Mucosa of rectum (tissue), 2 donors: ENCODE results near the gene GTF2H1.
A peak's percentile ranks its signal among the peaks of the same experiment; 100 is the strongest.

Experiments used
- H3K27ac ChIP-seq, 2 donors: one replicate each; pipeline ENCODE4 v1.7.0; 2013; ENCODE audit warnings: inconsistent platforms in 2 of 2, low read depth in 2 of 2, low read length in 2 of 2
- H3K27me3 ChIP-seq, 2 donors: one replicate each; pipeline ENCODE4 v1.7.0; 2013; ENCODE audit warnings: low read length in 2 of 2; ENCODE audit not compliant: control insufficient read depth in 2 of 2, insufficient read depth in 2 of 2
- H3K36me3 ChIP-seq, 2 donors: one replicate each; pipeline ENCODE4 v1.7.0; 2013; ENCODE audit warnings: low read length in 2 of 2; ENCODE audit not compliant: control insufficient read depth in 2 of 2, insufficient read depth in 2 of 2
- H3K4me1 ChIP-seq, 2 donors: one replicate each; pipeline ENCODE4 v1.7.0; 2013; ENCODE audit warnings: low read length in 2 of 2, mild to moderate bottlenecking in 1 of 2; ENCODE audit not compliant: control insufficient read depth in 2 of 2, insufficient read depth in 2 of 2
- H3K4me3 ChIP-seq, 2 donors: one replicate each; pipeline ENCODE4 v1.7.0; 2013; ENCODE audit warnings: low read length in 2 of 2
- H3K9ac ChIP-seq, 2 donors: one replicate each; pipeline ENCODE4 v1.7.0; 2013; ENCODE audit warnings: low read length in 2 of 2, low read depth in 1 of 2, mild to moderate bottlenecking in 1 of 2
- H3K9me3 ChIP-seq, 2 donors: one replicate each; pipeline ENCODE4 v1.7.0; 2013; ENCODE audit warnings: low read length in 2 of 2; ENCODE audit not compliant: control insufficient read depth in 2 of 2
- donor health status: healthy.
- donor health status: Normal muscosa, but diverticular disease.

Gene GTF2H1

GRCh38 chr11:18369398-18369797 lies 47.0 kb downstream of the GTF2H1 start:
- Histone ChIP-seq H3K4me3 (no peak overlapping the region), H3K36me3 (peaks cover 16 to 17% of the 10 kb centered on the region in 2 donors), H3K4me1 (no peaks in the 10 kb centered on the region), H3K27me3 (no peaks in the 10 kb centered on the region), H3K27ac (no peak overlapping the region), H3K9me3 (no peaks in the 10 kb centered on the region), H3K9ac (no peak overlapping the region)

GRCh38 chr11:18371279-18371678 lies 48.9 kb downstream of the GTF2H1 start:
- Histone ChIP-seq H3K36me3 (peaks cover 2 to 6% of the 10 kb centered on the region in 2 donors), H3K9me3 (no peaks in the 10 kb centered on the region), H3K4me3 (no peak overlapping the region), H3K4me1 (no peaks in the 10 kb centered on the region), H3K27ac (no peak overlapping the region), H3K9ac (no peak overlapping the region), H3K27me3 (no peaks in the 10 kb centered on the region)

DNA sequence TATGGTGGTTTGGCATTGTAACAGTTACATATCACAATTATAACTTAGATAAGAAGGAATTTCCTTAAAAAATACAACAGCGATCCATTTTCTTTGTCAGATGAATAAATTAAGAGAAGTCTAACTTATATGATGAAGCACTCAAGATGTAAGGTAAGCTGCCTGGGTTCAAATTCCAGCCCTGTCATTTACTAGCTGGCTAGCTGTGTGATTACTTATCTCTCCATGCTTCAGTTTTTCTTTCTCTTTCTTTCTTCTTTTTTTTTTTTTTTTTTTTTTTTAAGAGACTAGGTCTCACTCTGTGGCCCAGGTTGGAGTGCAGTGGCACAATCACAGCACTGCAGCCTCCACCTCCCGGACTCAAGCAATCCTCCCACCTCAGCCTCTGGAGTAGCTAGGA lies 49.8 kb downstream of the GTF2H1 start:
- no peak overlapping the region for H3K4me3 ChIP-seq
- H3K36me3 ChIP-seq = peaks cover 0 to under 1% of the 10 kb centered on the region in 2 donors
- no peaks in the 10 kb centered on the region for H3K4me1 ChIP-seq
- H3K9me3 ChIP-seq = no peaks in the 10 kb centered on the region
- no peak overlapping the region for H3K9ac ChIP-seq
- H3K27me3 ChIP-seq = no peaks in the 10 kb centered on the region
- no peak overlapping the region for H3K27ac ChIP-seq

DNA sequence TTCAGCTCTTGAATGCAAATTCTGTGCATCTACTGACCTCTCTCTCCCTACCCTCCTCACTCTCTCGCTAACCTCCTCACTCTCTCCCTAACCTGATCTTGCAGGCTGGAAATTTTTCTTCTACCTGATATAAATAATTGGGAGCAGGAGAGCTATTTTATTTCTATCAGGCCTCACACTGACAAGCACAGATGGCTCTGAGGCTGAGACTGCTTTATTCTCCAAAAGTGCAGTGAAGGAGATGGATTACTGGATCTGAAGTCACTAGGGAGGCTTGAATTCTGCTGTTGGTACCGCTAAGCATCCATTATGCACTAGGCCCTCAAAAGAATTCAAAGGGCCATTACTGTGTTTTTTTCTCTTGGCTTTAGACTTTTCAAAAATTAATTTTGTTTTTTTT lies 52.6 kb downstream of the GTF2H1 start:
- no peak overlapping the region for H3K9ac ChIP-seq
- no peaks in the 10 kb centered on the region for H3K36me3 ChIP-seq
- H3K27me3 ChIP-seq = no peaks in the 10 kb centered on the region
- H3K27ac ChIP-seq = no peak overlapping the region
- H3K4me1 ChIP-seq = no peaks in the 10 kb centered on the region
- H3K9me3 ChIP-seq = no peaks in the 10 kb centered on the region
- no peak overlapping the region for H3K4me3 ChIP-seq

DNA sequence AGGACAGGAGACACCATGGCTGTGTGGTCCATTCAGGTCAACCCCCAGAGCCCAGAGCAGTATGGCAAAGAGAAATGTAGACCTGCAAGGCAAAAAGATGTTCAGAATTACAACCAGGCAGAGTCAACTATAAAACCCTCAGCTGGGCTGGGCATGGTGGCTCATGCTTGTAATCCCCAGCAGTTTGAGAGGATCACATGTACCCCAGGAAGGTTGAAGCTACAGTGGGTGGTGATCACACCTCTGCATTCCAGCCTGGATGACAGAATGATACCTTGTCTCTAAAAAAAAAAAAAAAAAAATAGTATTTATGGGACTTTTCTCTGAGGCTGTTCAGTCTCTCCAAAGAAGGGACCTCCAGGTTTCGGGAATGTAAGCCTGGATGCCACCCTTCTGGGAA lies 53.6 kb downstream of the GTF2H1 start:
- H3K27ac ChIP-seq = no peak overlapping the region
- no peaks in the 10 kb centered on the region for H3K9me3 ChIP-seq
- no peak overlapping the region for H3K4me3 ChIP-seq
- H3K27me3 ChIP-seq = no peaks in the 10 kb centered on the region
- no peaks in the 10 kb centered on the region for H3K36me3 ChIP-seq
- no peaks in the 10 kb centered on the region for H3K4me1 ChIP-seq
- no peak overlapping the region for H3K9ac ChIP-seq

GRCh38 chr11:18379201-18379600 lies 56.8 kb downstream of the GTF2H1 start:
- Histone ChIP-seq H3K9me3 (no peaks in the 10 kb centered on the region), H3K9ac (no peak overlapping the region), H3K4me1 (peaks cover 17% of the 10 kb centered on the region in 2 donors), H3K36me3 (no peaks in the 10 kb centered on the region), H3K4me3 (no peak overlapping the region), H3K27me3 (no peaks in the 10 kb centered on the region), H3K27ac (no peak overlapping the region)

- H3K27ac ChIP-seq = peak overlapping the region; percentile 99
- H3K36me3 ChIP-seq = no peaks in the 10 kb centered on the region
- H3K27me3 ChIP-seq = no peaks in the 10 kb centered on the region
- peak overlapping the region; percentile 51 to 56 for H3K4me3 ChIP-seq
- peak overlapping the region; percentile 54 to 73 for H3K9ac ChIP-seq
- peaks cover 23% of the 10 kb centered on the region in 2 donors for H3K4me1 ChIP-seq
- H3K9me3 ChIP-seq = no peaks in the 10 kb centered on the region
These were observed 61.2 kb downstream of the GTF2H1 start for GRCh38 chr11:18383388-18384156.

DNA sequence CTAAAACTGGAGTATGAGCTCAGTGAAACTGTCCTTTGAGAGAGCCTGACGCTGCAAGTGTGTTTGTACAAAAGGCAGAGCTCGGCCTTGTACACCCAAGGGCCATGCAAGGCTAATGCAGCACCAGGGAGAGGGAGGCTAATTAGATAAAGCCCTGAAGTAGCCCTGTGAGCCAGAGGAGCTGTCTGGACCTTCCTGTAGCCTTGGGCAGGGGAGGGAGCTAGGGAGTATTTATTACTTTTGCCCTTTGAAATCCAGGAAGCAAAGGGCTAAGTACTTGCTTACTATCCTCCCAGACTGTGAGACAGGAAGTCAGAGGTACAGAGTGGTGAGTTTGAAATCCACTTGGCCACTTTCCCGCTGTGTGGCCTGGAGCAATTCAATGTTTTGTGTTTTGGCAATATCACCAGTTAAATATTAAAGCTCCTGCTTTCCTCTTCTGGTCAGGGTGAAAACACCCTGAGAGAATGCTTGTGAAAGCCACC lies 61.8 kb downstream of the GTF2H1 start:
- no peaks in the 10 kb centered on the region for H3K9me3 ChIP-seq
- H3K27me3 ChIP-seq = no peaks in the 10 kb centered on the region
- peak overlapping the region; percentile 99 for H3K27ac ChIP-seq
- H3K36me3 ChIP-seq = no peaks in the 10 kb centered on the region
- peak overlapping the region; percentile 51 to 56 for H3K4me3 ChIP-seq
- peak overlapping the region; percentile 54 to 73 for H3K9ac ChIP-seq
- peaks cover 23% of the 10 kb centered on the region in 2 donors for H3K4me1 ChIP-seq

DNA sequence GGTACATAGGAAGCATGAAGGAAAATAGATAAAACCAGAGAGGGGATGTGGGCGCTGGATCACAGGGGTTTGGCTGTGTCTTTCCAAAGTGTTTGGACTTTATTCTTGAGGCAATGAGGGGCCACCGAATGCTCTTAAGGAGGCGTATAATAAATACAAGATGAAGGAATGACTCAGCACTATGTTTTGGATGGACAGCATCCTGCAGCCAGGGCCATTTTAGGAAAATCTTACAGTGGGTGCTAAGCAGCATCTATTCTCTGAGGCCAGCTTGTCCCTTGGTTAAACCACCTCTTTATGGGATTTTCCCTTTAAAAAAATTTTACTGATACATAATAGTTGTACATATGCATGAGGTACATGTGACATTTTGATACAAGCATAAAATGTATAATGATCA lies 67.7 kb downstream of the GTF2H1 start:
- H3K27me3 ChIP-seq = no peaks in the 10 kb centered on the region
- H3K9me3 ChIP-seq = no peaks in the 10 kb centered on the region
- no peak overlapping the region for H3K4me3 ChIP-seq
- no peak overlapping the region for H3K27ac ChIP-seq
- no peaks in the 10 kb centered on the region for H3K36me3 ChIP-seq
- no peak overlapping the region for H3K9ac ChIP-seq
- H3K4me1 ChIP-seq = peaks cover 5 to 6% of the 10 kb centered on the region in 2 donors

DNA sequence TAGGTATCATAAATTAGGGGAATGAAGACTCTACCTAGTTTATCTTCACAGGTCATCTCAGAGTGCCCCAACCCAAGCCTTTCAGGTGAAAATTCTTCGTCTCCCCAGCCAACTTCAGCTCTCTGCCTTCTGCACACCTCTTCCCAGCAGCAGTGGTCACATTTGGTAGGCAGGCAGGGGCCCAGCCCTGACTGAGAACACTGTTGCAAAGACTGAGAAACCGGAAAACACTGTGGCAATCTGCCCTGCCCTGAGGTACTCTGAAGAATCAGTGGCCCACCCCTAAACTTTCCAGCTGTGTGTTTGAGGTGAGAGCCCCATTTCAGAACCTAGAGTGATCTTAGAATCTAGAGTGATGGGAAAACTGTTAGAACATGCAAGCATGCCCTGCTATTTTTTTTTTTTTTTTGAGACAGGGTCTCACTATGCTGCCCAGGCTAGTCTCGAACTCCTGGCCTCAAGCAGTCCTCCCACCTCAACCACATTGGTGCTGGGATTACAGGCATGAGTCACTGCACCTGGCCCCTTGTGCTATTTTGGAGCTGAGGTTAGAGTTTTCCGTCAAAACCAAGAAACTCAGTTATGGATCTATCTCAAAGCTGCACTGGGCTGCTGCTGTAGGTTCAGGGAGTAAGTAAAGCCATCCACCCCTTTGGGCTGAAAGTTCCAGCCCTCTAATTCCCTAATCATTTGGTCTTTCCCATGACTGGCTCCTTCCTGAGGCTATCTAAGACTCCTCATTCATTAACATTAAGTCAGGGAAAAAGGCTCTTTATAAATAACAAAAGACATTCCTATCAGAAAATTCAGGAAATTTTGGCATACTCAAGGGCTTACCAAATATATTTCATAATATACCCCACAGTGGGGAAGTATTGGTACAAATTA lies 70.3 kb downstream of the GTF2H1 start:
- peaks cover 3 to 5% of the 10 kb centered on the region in 2 donors for H3K36me3 ChIP-seq
- no peak overlapping the region for H3K9ac ChIP-seq
- H3K4me3 ChIP-seq = no peak overlapping the region
- no peak overlapping the region for H3K27ac ChIP-seq
- no peaks in the 10 kb centered on the region for H3K9me3 ChIP-seq
- H3K27me3 ChIP-seq = no peaks in the 10 kb centered on the region
- H3K4me1 ChIP-seq = peaks cover 14 to 17% of the 10 kb centered on the region in 2 donors
